LNCAP (cell line): ENCODE data around the gene CD163.

ENCODE experiments used
- CTCF ChIP-seq: fragments of 450-650 bp; IDR thresholded peaks from 2 replicates; pipeline ENCODE4 v1.5.1; 2017; ENCODE audit warnings: mild to moderate bottlenecking

Gene CD163

GRCh38 chr12:7483343-7483742, 20.2 kb downstream of the CD163 start:
- TF ChIP-seq CTCF = no peak

GRCh38 chr12:7479771-7480170, 23.8 kb downstream of the CD163 start:
- TF ChIP-seq CTCF = no peak

- no peak for TF ChIP-seq CTCF
Observed at GRCh38 chr12:7472060-7472459, 31.5 kb downstream of the CD163 start.

- peak; percentile 91 for TF ChIP-seq CTCF
Observed at GRCh38 chr12:7460375-7461259, 43.0 kb downstream of the CD163 start.

GRCh38 chr12:7459973-7460372, 43.6 kb downstream of the CD163 start:
- no peak for TF ChIP-seq CTCF

- TF ChIP-seq CTCF = no peak
Observed at GRCh38 chr12:7451756-7452155, 51.8 kb downstream of the CD163 start.

- TF ChIP-seq CTCF = no peak
Observed at GRCh38 chr12:7450667-7451066, 52.9 kb downstream of the CD163 start.

GRCh38 chr12:7448099-7448498, 55.5 kb downstream of the CD163 start:
- no peak for TF ChIP-seq CTCF
